ENCODE data around the gene CDC40.

The CDC40 gene

GRCh38 chr6:110180228-110181008 lies at the start of gene CDC40:
TSS of gene CDC40 (plus strand) at chr6:110180427. CDS start at chr6:110180445, 18 bp downstream.
- peak; percentile 64 for DNase-seq

GRCh38 chr6:110137924-110138887 lies 42.0 kb upstream of the CDC40 start:
- no peak for DNase-seq

- DNase-seq, result no peak
Measured at GRCh38 chr6:110139052-110139451, 41.2 kb upstream of the CDC40 start.

GRCh38 chr6:110140650-110141049 lies 39.6 kb upstream of the CDC40 start:
- DNase-seq, result no peak

GRCh38 chr6:110147870-110148269 lies 32.4 kb upstream of the CDC40 start:
- DNase-seq, result no peak

GRCh38 chr6:110158479-110158878 lies 21.7 kb upstream of the CDC40 start:
- no peak for DNase-seq

GRCh38 chr6:110170081-110170480 lies 10.1 kb upstream of the CDC40 start:
- DNase-seq, result no peak

- no peak for DNase-seq
Measured at GRCh38 chr6:110173506-110174132, 6.6 kb upstream of the CDC40 start.

- DNase-seq, result peak; percentile 61
Measured at GRCh38 chr6:110178626-110179405, 1.4 kb upstream of the CDC40 start.

- DNase-seq, result peak; percentile 91
Measured at GRCh38 chr6:110179406-110180227, 610 bp upstream of the CDC40 start, which contains the start of gene WASF1. TSS of gene WASF1 (minus strand) at chr6:110179670. CDS start at chr6:110127601, 52,069 bp downstream.

- no peak for DNase-seq
Measured at GRCh38 chr6:110181131-110182030, 1.2 kb downstream of the CDC40 start.

GRCh38 chr6:110183292-110183885 lies 3.2 kb downstream of the CDC40 start:
- DNase-seq, result no peak

GRCh38 chr6:110185879-110186278 lies 5.7 kb downstream of the CDC40 start:
- DNase-seq, result no peak

- DNase-seq, result no peak
Measured at GRCh38 chr6:110188791-110189190, 8.6 kb downstream of the CDC40 start.

GRCh38 chr6:110190726-110191125 lies 10.5 kb downstream of the CDC40 start:
- no peak for DNase-seq

GRCh38 chr6:110191477-110191876 lies 11.2 kb downstream of the CDC40 start:
- DNase-seq, result no peak

- DNase-seq, result no peak
Measured at GRCh38 chr6:110195639-110196038, 15.4 kb downstream of the CDC40 start.

GRCh38 chr6:110196874-110197273 lies 16.6 kb downstream of the CDC40 start:
- DNase-seq, result no peak

- DNase-seq, result no peak
Measured at GRCh38 chr6:110198561-110198960, 18.3 kb downstream of the CDC40 start.
